Measurements from ENCODE around the gene ZNF432. TPM values are rescaled to one million over a fixed set of nuclear protein-coding genes. Genes with fewer than 3 reads are reported as not detected.
"Not testable (repeated sequence)": the region's sequence is repeated elsewhere in the genome, so short reads cannot be mapped to it uniquely, and the experiment has no call there.

Gene ZNF432
- total RNA-seq, 1 experiment from 2014 or later, result 8.2 TPM

DNA sequence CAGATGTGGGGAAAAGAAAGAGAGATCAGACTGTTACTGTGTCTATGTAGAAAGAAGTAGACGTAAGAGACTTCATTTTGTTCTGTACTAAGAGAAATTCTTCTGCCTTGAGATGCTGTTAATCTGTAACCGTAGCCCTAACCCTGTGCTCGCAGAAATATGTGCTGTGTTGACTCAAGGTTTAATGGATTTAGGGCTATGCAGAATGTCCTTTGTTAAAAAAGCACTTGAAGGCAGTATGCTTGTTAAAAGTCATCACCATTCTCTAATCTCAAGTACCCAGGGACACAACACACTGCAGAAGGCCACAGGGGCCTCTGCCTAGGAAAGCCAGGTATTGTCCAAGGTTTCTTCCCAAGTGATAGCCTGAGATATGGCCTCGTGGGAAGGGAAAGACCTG is 24.2 kb downstream of the ZNF432 start:
- POLR2A ChIA-PET; intact Hi-C loops (cut with micrococcal nuclease; ENCODE audit: unreplicated experiment); H3K4me3 ChIP-seq (ENCODE audit: low read depth in 2 of 2, low read length in 2 of 2); in situ Hi-C loops (cut with HindIII; ENCODE audit: low pct_unique_long_range_greater_than_20kb, low sequenced_read_pairs); CTCF ChIA-PET; ATAC-seq; BruUV-seq (replicated peaks); H3K27me3 ChIP-seq (ENCODE audit: control insufficient read depth, insufficient read depth, low read length); H3K4me1 ChIP-seq (ENCODE audit: control insufficient read depth, insufficient read depth, low read length); H3K36me3 ChIP-seq (ENCODE audit: control insufficient read depth, insufficient read depth, low read length); H3K27ac ChIP-seq (ENCODE audit: low read length); DNase-seq (ENCODE audit: low read depth, low spot score): not testable (repeated sequence)
- H3K9me3 ChIP-seq (ENCODE audit: control insufficient read depth, insufficient read depth, low read depth, low read length), result peaks cover 41% of the 10 kb centered on the region; the same call in 1 of the 2 replicates

DNA sequence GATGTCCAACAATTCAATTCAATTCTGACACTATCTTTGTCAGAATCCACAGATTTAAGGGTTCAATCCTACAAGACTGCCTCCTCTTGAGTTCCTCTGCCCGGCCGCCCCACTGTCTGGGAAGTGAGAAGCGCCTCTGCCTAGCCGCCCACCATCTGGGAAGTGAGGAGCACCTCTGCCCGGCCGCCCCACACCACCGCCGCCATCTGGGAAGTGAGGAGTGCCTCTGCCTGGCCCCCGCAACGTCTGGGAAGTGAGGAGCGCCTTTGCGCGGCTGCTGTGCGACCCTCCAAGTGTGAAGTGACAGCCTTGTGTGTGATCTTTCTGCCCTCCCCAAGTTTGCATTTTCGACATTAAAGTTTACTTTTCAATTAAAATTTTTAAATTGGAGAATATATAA is 26.4 kb downstream of the ZNF432 start:
- ChIA-PET CTCF (no interaction called here), POLR2A (no interaction called here)
- TF ChIP-seq SIN3A (IDR thresholded peaks at IDR 0.05; ENCODE audit: borderline replicate concordance, insufficient read depth, low read depth, low read length) (no peak), TCF7L2 (IDR thresholded peaks at IDR 0.05; ENCODE audit: low read depth, low read length) (no peak), POLR2AphosphoS5 (IDR thresholded peaks at IDR 0.05; ENCODE audit: low read depth, low read length) (no peak)
- TF ChIP-seq, protein P1, sequence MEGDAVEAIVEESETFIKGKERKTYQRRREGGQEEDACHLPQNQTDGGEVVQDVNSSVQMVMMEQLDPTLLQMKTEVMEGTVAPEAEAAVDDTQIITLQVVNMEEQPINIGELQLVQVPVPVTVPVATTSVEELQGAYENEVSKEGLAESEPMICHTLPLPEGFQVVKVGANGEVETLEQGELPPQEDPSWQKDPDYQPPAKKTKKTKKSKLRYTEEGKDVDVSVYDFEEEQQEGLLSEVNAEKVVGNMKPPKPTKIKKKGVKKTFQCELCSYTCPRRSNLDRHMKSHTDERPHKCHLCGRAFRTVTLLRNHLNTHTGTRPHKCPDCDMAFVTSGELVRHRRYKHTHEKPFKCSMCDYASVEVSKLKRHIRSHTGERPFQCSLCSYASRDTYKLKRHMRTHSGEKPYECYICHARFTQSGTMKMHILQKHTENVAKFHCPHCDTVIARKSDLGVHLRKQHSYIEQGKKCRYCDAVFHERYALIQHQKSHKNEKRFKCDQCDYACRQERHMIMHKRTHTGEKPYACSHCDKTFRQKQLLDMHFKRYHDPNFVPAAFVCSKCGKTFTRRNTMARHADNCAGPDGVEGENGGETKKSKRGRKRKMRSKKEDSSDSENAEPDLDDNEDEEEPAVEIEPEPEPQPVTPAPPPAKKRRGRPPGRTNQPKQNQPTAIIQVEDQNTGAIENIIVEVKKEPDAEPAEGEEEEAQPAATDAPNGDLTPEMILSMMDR (IDR thresholded peaks at IDR 0.05), result no peak
- TF ChIP-seq, protein P2, sequence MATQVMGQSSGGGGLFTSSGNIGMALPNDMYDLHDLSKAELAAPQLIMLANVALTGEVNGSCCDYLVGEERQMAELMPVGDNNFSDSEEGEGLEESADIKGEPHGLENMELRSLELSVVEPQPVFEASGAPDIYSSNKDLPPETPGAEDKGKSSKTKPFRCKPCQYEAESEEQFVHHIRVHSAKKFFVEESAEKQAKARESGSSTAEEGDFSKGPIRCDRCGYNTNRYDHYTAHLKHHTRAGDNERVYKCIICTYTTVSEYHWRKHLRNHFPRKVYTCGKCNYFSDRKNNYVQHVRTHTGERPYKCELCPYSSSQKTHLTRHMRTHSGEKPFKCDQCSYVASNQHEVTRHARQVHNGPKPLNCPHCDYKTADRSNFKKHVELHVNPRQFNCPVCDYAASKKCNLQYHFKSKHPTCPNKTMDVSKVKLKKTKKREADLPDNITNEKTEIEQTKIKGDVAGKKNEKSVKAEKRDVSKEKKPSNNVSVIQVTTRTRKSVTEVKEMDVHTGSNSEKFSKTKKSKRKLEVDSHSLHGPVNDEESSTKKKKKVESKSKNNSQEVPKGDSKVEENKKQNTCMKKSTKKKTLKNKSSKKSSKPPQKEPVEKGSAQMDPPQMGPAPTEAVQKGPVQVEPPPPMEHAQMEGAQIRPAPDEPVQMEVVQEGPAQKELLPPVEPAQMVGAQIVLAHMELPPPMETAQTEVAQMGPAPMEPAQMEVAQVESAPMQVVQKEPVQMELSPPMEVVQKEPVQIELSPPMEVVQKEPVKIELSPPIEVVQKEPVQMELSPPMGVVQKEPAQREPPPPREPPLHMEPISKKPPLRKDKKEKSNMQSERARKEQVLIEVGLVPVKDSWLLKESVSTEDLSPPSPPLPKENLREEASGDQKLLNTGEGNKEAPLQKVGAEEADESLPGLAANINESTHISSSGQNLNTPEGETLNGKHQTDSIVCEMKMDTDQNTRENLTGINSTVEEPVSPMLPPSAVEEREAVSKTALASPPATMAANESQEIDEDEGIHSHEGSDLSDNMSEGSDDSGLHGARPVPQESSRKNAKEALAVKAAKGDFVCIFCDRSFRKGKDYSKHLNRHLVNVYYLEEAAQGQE (IDR thresholded peaks at IDR 0.05; ENCODE audit: insufficient read depth in 1 of 2, low read depth in 2 of 2, low read length in 1 of 2), result no peak
- no peak for DNase-seq (ENCODE audit: low read depth, low spot score)
- no TSS peak for BruUV-seq (replicated peaks)
- ATAC-seq, result no peak
- Histone ChIP-seq H3K27ac (ENCODE audit: low read length) (no peak overlapping the region), H3K27me3 (ENCODE audit: control insufficient read depth, insufficient read depth, low read length) (no peaks in the 10 kb centered on the region), H3K9me3 (ENCODE audit: control insufficient read depth, insufficient read depth, low read depth, low read length) (peaks cover 48% of the 10 kb centered on the region; the same call in 1 of the 2 replicates), H3K4me3 (ENCODE audit: low read depth in 2 of 2, low read length in 2 of 2) (no peak overlapping the region), H3K4me1 (ENCODE audit: control insufficient read depth, insufficient read depth, low read length) (no peaks in the 10 kb centered on the region), H3K36me3 (ENCODE audit: control insufficient read depth, insufficient read depth, low read length) (peaks cover 3% of the 10 kb centered on the region; the same call in 1 of the 2 replicates)
- in situ Hi-C loops (cut with HindIII; ENCODE audit: low pct_unique_long_range_greater_than_20kb, low sequenced_read_pairs), result no loop called here
- intact Hi-C loops (cut with micrococcal nuclease; ENCODE audit: unreplicated experiment), result no loop called here

DNA sequence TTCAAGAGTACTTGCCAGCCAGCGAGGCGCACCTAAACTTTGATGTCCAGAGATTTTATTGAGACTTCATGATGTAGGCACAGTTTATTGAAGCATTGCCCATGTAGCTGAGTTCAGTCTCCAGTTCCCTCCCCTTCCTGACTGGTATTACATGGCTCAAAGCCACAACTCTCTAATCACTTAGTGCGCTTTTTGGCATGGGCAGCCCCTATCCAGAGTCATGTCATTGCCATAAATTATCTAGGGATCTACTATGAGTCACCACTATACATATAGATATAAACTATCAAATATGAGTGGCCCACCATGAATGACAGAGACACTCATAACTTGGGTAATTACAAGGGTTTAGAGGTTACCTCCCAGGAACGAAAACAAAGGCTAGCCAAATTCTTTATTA is 28.1 kb downstream of the ZNF432 start:
- POLR2A ChIA-PET, result no interaction called here
- Histone ChIP-seq H3K4me3 (ENCODE audit: low read depth in 2 of 2, low read length in 2 of 2) (no peak overlapping the region), H3K4me1 (ENCODE audit: control insufficient read depth, insufficient read depth, low read length) (no peaks in the 10 kb centered on the region), H3K9me3 (ENCODE audit: control insufficient read depth, insufficient read depth, low read depth, low read length) (peaks cover 55% of the 10 kb centered on the region; the same call in 1 of the 2 replicates), H3K27ac (ENCODE audit: low read length) (no peak overlapping the region), H3K36me3 (ENCODE audit: control insufficient read depth, insufficient read depth, low read length) (peaks cover under 1% of the 10 kb centered on the region; the same call in 1 of the 2 replicates), H3K27me3 (ENCODE audit: control insufficient read depth, insufficient read depth, low read length) (no peaks in the 10 kb centered on the region)
- ATAC-seq, result no peak
- in situ Hi-C loops (cut with HindIII; ENCODE audit: low pct_unique_long_range_greater_than_20kb, low sequenced_read_pairs) (no loop called here), intact Hi-C loops (cut with micrococcal nuclease; ENCODE audit: unreplicated experiment) (no loop called here)
- BruUV-seq (replicated peaks), result no TSS peak
- DNase-seq (ENCODE audit: low read depth, low spot score), result no peak
- TF ChIP-seq TCF7L2 (IDR thresholded peaks at IDR 0.05; ENCODE audit: low read depth, low read length) (no peak), POLR2AphosphoS5 (IDR thresholded peaks at IDR 0.05; ENCODE audit: low read depth, low read length) (no peak)
- TF ChIP-seq, protein P1 (IDR thresholded peaks at IDR 0.05), result no peak
- CTCF ChIA-PET, result no interaction called here

All from Panc1 (cell line).